ENCODE results near the gene SH3PXD2B. TPM values are rescaled to one million over a fixed set of nuclear protein-coding genes. Genes with fewer than 3 reads are reported as not detected.

Gene SH3PXD2B
- total RNA-seq, 1 experiment from 2014 or later, result 12.9 TPM

GRCh38 chr5:172325452-172325851, 128.9 kb downstream of the SH3PXD2B start:
- CTCF ChIA-PET, result no interaction called here
- Histone ChIP-seq H3K9me3 (no peaks in the 10 kb centered on the region), H3K4me1 (0 out of 2 replicates have a peak, but pooled peaks cover 5% of the 10 kb centered on the region), H3K36me3 (ENCODE audit: control insufficient read depth, insufficient read depth, low read length) (no peaks in the 10 kb centered on the region), H3K4me3 (ENCODE audit: low read depth, low read length) (no peak overlapping the region), H3K27me3 (replicated peaks; ENCODE audit: control insufficient read depth, insufficient read depth, low read length) (no peaks in the 10 kb centered on the region)
- H3K4me3 Mint-ChIP-seq (ENCODE audit: unreplicated experiment), result no peak overlapping the region
- POLR2A ChIA-PET, result no interaction called here
- no peaks in the 10 kb centered on the region for H3K27me3 Mint-ChIP-seq (ENCODE audit: insufficient read depth, unreplicated experiment)
- DNase-seq, result no peak
- H3K27ac Mint-ChIP-seq (ENCODE audit: unreplicated experiment), result no peak overlapping the region
- H3K9me3 Mint-ChIP-seq (ENCODE audit: unreplicated experiment), result no peaks in the 10 kb centered on the region
- no peaks in the 10 kb centered on the region for H3K4me1 Mint-ChIP-seq (ENCODE audit: low read depth, unreplicated experiment)
- intact Hi-C loops (cut with micrococcal nuclease; ENCODE audit: unreplicated experiment), result no loop called here
- no peak for TF ChIP-seq CTCF (IDR thresholded peaks at IDR 0.05; ENCODE audit: insufficient read depth in 1 of 2, low read depth in 1 of 2, low read length in 1 of 2, severe bottlenecking in 1 of 2, unreplicated experiment in 1 of 2)
- H3K36me3 Mint-ChIP-seq (ENCODE audit: insufficient read depth, unreplicated experiment), result no peaks in the 10 kb centered on the region
- BruUV-seq (replicated peaks), result no TSS peak

- Mint-ChIP-seq H3K9me3 (ENCODE audit: unreplicated experiment) (no peaks in the 10 kb centered on the region), H3K27me3 (ENCODE audit: insufficient read depth, unreplicated experiment) (no peaks in the 10 kb centered on the region), H3K27ac (ENCODE audit: unreplicated experiment) (no peak overlapping the region), H3K4me1 (ENCODE audit: low read depth, unreplicated experiment) (no peaks in the 10 kb centered on the region), H3K4me3 (ENCODE audit: unreplicated experiment) (no peak overlapping the region), H3K36me3 (ENCODE audit: insufficient read depth, unreplicated experiment) (no peaks in the 10 kb centered on the region)
- no peaks in the 10 kb centered on the region for H3K36me3 ChIP-seq (ENCODE audit: control insufficient read depth, insufficient read depth, low read length)
- ChIA-PET CTCF (no interaction called here), POLR2A (no interaction called here)
- H3K9me3 ChIP-seq, result no peaks in the 10 kb centered on the region
- no peak for TF ChIP-seq CTCF (IDR thresholded peaks at IDR 0.05; ENCODE audit: insufficient read depth in 1 of 2, low read depth in 1 of 2, low read length in 1 of 2, severe bottlenecking in 1 of 2, unreplicated experiment in 1 of 2)
- H3K4me1 ChIP-seq, result 0 out of 2 replicates have a peak, but pooled peaks cover 5% of the 10 kb centered on the region
- BruUV-seq (replicated peaks), result no TSS peak
- no peak overlapping the region for H3K4me3 ChIP-seq (ENCODE audit: low read depth, low read length)
- intact Hi-C loops (cut with micrococcal nuclease; ENCODE audit: unreplicated experiment), result no loop called here
- H3K27me3 ChIP-seq (replicated peaks; ENCODE audit: control insufficient read depth, insufficient read depth, low read length), result no peaks in the 10 kb centered on the region
- no peak for DNase-seq
These were observed 132.0 kb downstream of the SH3PXD2B start for GRCh38 chr5:172322028-172322965.

DNA sequence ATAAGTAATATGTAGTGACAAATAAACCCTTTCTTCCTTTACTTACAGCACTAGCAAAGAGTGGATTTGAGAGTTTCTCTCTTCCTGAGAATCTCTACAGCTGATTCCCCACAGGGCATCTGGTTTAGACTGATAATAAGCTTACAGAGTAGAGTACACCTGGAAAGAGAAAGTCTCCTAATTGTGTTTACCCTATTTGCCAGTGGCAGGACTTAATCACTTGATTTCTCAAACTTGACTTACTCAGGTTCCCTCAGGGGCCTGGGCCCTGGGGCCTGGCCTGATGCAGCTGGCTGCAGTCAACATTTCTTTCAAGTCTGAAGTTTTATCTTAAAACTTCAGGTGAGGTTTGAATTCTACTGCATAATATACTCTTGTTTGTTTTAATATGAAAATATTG, 132.7 kb downstream of the SH3PXD2B start:
- no TSS peak for BruUV-seq (replicated peaks)
- H3K36me3 ChIP-seq (ENCODE audit: control insufficient read depth, insufficient read depth, low read length), result no peaks in the 10 kb centered on the region
- Mint-ChIP-seq H3K36me3 (ENCODE audit: insufficient read depth, unreplicated experiment) (no peaks in the 10 kb centered on the region), H3K4me1 (ENCODE audit: low read depth, unreplicated experiment) (no peaks in the 10 kb centered on the region), H3K27me3 (ENCODE audit: insufficient read depth, unreplicated experiment) (no peaks in the 10 kb centered on the region), H3K9me3 (ENCODE audit: unreplicated experiment) (no peaks in the 10 kb centered on the region), H3K4me3 (ENCODE audit: unreplicated experiment) (no peak overlapping the region), H3K27ac (ENCODE audit: unreplicated experiment) (no peak overlapping the region)
- no peak overlapping the region for H3K4me3 ChIP-seq (ENCODE audit: low read depth, low read length)
- no peak for TF ChIP-seq CTCF (IDR thresholded peaks at IDR 0.05; ENCODE audit: insufficient read depth in 1 of 2, low read depth in 1 of 2, low read length in 1 of 2, severe bottlenecking in 1 of 2, unreplicated experiment in 1 of 2)
- H3K27me3 ChIP-seq (replicated peaks; ENCODE audit: control insufficient read depth, insufficient read depth, low read length), result no peaks in the 10 kb centered on the region
- peaks cover 6% of the 10 kb centered on the region; the same call in 1 of the 2 replicates for H3K4me1 ChIP-seq
- ChIA-PET POLR2A (no interaction called here), CTCF (no interaction called here)
- no peak for DNase-seq
- no peaks in the 10 kb centered on the region for H3K9me3 ChIP-seq
- intact Hi-C loops (cut with micrococcal nuclease; ENCODE audit: unreplicated experiment), result no loop called here
